CMK (cell line): ENCODE results near the gene LARGE2.

ENCODE experiments used
- DNase-seq: peaks from one replicate; pipeline ENCODE4 v3.0.0-alpha.2; 2010; ENCODE audit warnings: low read depth

The LARGE2 gene

DNA sequence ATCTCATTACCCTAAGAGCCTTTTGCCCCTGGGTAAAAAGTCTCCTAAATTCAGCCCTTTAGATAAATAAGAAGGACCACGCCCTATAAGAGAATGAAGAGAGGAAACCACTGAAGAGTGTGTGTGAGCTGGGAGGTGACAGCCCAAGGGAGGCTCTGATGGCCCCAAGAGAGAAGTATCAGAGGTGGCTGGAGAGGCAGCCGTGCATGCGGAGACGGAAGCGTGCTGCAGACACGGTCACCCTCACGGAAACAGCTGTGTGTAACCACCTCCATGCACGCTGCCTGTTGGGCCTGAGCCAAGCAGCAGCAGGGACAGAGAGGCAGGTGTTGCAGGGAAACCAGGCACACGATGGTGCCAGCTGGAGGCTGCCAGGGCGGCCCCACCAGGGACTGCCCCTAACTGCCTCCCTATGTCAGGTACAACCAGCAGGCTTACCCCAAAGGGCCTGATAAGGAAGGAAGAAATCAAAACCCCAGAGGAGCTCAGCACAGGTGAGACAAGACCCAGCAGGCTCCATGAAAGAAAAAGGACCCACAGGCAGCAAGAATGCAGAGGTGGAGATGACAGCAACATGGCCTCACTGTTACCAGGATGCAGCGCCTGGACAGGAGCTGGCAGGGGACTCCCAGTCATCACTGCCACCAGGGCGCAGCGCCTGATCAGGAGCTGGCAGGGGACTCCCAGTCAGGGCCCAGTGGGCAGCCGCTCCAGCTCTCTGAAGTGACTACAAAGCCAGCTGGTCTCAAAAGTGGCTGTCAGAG lies 7.8 kb downstream of the LARGE2 start:
- no peak for DNase-seq

DNA sequence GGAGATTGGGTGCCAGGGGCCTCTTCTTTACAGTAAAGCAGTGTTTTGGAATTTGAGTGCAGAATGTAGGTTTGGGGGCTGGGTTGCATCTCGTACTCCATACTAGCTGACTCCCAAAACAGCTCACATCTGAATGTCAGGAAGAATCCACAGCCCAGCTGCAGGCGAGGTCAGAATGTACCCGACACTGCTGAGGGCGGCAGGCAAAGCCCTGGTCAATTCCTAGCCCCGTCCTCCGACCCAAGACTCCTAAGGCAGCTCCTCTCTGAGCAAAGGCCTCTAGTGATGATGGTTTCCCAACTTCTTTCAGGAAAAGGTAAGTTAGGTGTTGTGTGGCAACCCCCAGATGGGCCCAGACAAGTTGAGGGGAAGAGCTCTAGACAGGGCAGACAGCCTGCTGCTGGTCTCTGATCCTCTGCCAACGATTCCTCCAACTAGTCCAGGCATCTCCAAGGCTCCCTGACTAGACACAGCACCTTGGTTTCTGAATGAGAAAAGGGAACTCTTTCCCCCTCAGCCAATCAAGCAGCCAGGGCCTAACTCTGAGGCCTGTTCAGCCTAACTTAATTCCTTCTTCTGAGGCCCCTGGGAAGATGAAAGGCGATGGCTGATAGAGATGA lies 8.6 kb downstream of the LARGE2 start:
- no peak for DNase-seq

DNA sequence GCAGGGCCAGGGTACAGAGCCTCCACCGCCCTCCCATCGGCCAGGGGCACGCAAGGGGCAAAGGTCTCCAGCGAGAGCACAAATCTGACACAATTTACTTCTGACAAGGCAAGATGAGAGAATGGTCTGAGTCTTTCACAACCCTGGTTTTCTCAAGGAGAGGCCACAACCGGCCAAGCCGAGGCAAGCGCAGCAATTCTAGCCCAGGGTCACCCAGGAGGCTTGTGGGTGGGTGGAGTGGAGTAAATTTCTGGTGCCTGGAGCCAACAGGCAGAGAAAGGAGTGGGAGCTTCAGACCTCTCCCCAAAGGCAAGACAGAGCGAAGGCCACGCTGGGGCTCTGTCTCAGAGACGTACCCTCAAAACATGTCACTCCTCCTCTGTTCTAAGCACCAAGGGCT lies 9.3 kb downstream of the LARGE2 start:
- DNase-seq, result no peak

DNA sequence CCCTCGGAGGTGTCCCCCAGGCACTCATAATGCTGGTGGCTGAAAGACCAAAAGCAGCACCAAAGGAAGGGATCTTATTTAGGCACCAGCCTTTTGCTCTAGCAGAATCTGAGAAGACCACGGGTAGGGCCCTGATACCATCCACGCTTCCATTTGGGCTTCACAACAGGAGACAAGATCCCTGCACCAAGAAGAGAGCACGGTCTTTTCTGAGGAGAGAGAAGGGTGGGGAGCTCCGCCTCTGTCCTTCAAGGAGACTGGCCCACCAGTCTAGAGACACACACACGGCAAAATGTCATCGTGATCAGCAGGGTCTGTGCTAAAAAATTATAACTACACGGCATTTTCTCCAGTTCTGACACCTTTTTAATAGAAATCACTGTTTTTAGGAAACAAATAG lies 9.8 kb downstream of the LARGE2 start:
- DNase-seq, result no peak

DNA sequence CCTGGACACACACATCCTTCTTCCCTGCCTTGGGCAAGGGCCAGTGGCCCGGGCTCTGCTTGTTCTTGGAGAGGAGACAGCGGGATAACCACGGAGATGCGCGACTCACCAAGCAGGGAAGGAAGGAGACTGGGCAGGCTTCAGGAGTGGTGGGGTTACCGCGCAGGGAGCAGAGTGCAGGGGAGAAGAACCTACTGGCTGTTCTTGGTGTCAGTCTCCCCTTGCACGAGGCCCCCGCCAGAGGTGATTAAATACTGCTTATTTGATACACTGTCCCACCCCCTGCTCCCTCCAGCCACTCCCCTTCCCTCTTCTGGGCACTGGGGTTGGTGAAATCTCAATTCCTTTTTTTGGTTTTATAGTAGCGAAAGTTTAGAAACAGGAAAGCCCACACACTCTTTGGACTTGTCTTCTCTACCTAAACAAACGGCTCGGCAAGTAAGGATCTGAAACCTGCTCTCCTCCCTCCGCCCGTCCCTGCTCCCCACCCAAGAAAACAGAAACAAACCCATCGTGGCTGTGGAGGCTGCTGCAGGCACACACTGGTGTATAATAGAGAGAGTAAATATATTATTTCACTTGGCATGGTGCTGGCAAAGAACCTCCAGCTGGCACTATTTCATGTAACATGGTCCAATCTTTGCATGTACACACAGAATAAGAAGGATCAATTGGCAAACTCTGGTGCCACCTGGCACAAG lies 10.8 kb downstream of the LARGE2 start:
- DNase-seq, result no peak

DNA sequence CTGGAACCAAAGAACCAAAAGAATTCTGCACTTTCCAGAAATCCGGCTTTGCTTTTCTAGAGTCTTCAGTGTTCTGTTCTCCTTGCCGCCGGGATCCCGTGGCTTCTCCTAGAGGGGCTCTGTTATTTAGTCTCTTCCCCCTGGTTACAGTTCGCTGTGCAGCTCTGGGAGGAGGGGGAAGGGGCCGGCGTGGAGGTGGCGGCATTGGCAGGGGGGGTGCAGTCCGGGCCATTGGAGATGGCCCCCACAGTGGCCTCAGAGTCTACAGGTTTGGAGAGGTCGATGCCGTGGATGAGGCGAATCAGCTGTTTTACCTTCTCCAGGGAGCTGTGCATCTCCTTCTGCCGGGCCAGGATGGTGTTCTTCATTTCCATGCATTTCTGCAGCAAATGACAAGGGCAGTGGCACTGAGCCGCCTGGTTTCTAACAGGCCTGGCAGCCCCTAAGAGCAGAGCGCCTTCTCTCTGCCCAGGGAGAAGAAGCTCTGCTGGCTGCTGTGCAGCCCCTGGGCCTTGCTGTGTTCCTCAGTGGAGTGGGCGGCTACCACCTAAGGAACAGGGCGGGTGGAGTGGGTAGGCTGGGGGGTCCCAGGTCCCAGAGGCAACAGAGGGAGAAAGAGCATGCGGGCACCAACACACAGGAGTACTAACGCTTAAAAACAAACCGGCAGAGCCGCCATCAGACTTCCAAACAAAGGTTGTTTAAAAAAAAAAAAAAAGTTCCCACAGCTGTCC lies 11.6 kb downstream of the LARGE2 start:
- DNase-seq, result no peak

DNA sequence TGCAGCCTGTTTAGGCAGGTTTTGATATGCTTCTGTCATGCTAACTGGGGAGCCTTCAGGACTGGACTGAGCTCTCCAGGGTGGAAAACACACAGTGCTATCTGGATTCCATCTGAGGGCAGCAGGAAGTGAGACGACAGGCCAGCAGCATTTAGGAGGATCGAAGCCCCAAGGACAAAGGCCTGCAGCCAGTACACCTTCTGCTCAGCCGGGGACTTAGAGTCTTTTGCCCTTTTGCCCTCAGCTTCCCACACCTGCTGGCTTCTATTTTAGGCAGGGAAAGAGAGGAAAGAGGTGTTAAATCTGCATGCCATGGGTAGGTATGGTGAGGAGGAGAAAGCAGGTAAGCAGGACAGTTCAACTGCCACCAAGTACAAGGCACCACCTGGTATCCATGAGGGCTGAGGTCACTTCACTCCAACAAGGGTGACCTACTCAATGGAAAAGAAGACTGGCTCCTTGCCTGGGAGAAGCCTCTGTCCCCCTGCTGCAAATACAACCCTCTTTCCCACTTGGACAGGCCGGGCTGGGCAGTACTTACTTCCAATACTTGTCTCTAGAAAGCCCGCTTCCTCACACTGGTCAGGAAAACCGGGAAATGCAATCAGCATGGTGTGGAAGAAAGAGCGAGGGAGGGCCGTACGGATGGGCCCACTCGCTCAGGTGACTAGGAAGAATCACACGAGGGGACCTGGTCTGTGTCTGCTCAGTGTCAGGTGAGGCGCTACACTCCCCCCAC lies 12.3 kb downstream of the LARGE2 start:
- no peak for DNase-seq

DNA sequence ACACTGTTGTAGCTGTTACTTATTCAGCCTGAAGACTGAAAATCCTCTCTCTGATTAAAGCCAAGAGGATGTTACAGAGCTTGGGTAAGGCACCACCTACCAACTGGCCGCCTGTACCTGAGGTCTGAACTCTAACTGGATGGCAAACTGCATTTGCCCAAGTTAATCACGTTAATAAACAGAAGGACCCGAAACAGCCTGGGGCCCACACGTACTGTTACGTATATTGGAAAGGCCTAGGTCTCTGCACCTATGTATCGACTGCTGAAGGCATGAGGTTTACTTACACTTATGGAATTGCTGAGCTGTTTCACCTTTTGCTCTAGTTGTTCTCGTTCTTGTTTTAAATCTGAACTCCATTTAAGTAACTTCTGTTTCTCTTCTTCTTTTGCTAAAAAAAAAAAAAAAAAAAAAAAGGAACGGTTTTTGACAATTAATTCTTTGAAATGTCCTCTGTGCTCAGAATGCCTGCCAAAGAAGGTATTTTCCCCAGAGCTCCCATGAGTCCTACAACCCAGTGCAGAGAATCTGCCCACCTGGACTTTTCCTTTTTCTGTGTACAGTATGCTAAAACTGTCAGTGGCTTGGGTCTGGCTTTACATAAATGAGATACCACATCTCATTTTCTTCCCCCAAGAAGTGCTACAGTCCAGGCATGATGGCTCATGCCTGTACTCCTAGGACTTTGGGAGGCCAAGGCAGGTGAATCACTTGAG lies 13.1 kb downstream of the LARGE2 start:
- no peak for DNase-seq

DNA sequence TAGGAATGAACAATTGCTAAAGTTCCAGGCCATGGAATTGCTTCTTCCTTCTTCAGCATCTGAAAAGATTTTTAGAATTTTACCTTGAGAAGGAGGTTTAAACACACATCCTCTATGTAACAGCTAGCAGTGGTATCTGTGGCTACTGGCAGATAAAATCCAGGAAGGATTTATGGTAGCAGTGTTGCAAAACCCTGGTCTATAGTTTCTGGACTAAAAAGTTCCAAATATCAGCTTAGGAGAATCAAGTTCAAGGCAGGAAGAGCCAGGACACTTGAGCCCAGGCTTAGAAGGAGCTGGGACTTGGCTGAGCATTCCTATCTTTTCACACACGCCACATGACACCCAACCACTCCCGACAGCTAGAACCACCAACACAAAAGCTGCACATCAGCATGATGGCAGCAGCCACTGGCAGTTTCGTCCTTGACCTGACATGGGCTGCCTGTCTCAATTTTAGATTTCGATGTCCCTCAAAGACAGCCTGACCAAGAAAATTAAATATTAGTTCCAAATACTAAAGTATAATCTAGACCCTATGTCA lies 14.1 kb downstream of the LARGE2 start:
- DNase-seq, result no peak

DNA sequence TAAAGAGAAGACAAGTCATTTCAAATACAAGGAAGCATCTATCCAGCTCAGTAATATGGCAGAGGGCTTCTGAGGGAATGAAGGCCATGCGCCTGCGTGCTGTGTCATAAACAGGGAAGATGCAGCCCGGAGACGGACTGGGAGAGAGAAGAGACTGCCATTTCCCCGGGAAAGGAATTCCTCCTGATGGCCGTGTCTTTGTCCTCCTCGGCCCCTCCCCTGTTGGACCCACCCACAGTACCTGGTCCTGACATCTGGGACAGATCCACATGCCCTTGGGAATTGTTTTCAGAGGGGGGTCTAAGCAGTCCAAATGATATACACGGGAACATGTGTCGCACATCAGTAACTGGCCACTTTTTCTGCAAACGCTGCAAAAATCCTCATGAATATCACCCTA lies 15.5 kb downstream of the LARGE2 start:
- DNase-seq, result no peak

DNA sequence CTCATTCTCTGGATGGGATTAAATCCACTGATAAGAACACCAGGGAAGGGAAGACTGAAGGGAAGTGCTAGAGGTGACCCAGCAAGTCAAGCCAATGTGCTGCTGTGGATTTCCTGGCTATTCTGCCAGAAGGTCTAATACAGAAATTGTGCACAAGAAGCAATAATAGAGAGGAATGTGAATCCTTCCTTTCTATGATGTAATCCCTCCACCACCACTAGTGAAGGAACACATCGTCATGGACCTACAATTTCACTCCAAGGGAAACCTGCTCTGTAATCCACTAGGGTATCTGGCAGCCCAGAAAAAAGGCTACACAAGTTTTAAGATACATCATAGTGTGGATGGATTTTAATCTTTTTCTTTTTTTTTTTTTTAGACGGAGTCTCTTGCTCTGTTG lies 17.4 kb downstream of the LARGE2 start:
- DNase-seq, result no peak

DNA sequence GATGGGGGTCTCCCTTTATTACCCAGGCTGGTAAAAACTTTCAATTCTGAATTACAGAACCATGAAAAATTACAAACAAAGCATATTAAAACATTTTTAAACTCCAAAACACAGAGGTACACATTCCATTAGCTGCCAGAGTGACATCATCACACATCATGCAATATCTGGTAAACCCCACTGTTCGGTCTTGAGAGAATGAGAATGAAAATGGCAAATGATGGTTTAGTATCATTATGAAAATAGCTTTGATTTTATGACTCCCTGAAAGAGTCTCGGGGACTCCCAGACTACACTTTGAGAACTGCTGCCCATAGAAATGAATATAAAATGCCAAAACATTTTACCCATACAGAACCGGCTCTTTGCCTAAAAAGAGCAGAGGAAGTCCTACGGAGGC lies 18.8 kb downstream of the LARGE2 start:
- DNase-seq, result no peak

DNA sequence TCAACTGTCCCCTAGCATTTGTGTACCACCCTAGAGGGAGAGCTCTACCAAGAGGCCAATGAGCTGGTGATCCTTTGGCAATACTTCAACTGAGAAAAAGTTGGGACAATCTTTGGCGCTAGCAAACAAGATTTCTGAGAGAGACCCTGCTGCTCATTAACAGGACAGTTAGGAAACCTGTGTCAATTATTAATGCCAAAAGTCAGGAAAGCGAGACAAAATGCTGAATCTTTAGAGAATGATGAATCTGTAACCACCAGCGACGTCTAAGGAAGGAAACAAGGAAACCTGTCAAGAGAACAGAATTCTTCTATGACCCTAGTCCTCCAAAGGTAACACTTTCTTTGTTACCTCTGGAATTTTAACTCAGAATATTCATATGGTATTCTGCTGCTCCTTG lies 19.9 kb downstream of the LARGE2 start:
- DNase-seq, result no peak

DNA sequence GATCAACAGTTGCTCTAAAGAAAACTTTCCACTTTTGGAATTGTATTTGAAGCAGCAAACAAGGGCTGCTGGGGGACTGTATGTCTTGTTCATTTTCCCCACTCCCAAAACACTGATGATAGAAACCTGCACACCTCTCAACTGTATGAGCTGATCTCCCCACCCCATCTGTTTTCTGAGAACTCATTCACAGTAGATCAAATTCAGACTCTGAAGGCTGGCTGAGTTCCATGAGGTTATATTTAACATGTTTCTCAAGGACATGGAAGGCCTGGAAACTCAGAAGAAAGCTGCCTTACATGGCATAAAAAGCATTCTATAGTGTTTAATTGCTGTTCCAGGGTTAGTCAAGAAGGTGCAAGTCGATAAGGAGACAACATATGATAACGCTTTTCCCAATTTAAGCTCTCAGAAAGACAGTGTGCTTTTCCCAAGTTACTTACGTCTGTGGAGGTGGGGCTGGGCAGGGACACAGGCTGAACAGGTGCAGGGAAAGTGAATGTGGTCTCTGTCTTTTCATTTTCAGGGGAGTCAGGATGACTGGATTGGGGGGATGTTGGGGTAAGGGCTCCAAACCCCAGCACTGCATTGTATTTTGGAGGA lies 23.0 kb downstream of the LARGE2 start:
- no peak for DNase-seq

DNA sequence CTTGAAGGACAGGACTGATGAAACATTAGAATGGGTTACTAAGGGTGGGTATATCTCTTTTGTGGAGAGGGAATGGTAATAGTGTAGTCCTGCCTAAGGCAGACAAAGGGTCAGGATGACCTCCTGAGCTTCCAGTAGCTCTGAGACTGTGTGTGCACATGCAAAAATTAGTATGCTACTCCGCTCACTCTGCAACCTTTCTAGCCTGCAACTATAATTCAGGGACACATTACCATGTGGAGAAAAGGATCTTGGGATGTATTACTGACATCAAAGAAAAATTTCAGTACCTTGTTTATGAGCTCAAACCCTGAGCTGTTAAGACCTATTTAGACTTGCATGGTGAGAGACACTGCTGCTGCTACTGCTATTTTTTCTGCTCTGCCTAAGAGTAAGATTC lies 25.4 kb downstream of the LARGE2 start:
- no peak for DNase-seq

DNA sequence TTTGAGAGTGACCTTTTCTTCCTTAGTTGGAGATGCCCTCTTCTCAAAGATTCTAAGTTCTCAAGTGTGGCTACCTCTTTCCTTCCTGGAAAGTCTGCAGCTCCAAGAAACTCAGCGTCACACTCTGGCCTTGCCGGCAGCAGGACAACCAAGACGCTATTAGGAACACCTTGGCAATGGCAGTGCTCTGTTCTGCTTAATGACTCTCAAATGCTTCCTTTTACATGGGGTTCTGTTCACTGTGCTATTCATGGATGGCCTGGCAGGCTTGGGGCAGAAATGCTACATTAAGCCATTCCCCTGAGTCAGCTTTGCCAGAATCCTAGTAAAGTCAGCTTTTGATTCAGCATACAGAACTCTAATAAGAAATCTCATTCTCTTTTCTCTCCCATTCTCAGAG lies 25.9 kb downstream of the LARGE2 start:
- no peak for DNase-seq

DNA sequence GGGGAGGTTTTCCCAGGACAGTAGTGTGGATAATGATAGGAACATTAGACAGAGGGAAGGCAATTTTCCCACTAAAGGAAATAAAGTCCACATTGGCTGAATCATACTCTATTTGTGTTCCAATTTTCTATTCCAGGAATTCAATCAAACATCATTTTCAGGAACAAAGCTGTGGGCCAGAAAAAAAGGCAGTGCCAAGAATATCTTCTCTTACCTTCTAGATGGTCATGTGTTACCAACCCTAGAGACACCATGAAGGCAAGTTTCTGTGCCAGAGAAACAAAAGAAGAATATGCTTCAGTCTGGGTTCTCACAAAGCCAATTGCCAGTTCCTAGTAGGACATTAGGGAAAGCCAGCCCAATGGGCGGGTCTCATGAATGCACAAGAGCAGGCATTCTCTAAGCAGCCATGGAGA lies 27.5 kb downstream of the LARGE2 start:
- no peak for DNase-seq

DNA sequence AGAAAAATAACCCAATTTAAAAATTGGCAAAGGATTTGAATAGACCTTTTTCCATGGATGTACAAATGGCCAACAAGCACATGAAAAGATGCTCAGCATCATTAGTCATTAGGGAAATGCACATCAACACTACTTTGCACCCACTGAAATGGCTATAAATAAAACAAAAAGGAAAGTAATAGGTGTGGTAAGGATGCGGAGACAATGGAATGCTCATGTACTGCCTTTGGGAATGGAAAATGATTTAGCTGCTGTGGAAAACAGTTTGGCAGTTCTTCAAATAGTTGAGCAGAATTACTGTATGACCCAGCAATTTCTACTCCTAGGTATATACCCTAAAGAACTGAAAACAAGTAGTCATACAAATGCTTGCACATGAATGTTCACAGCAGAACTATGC lies 37.4 kb downstream of the LARGE2 start:
- no peak for DNase-seq

DNA sequence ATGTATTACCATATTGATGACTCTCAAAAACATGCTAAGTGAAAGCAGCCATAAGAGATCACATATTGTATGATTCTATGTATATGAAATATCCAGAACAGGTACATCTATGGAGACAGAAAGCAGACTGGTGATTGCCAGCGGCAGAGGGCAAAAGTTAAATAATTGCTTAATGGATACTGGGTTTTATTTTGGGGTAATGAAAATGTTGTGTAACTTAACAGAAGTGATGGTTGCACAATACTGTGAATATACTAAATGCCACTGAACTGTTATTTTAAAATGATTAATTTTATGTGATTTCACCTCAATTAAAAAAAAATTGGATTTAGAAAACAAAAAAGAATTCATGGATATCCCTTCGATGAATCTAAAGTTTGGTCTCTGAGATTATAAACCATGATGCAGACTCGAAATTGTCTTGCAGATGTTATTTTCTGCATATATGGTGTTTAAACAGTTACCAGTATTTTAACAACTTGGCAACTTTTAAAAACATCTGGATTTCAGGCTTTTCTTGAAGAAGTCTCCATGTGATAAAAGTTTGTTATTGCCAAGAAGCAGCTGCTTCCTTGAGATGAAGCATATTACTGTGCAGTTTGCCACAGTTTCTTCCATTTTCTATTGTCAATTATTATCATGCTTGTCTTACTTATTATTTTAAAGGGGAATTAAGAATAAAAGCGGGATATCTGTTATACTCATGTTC lies 38.1 kb downstream of the LARGE2 start:
- no peak for DNase-seq

DNA sequence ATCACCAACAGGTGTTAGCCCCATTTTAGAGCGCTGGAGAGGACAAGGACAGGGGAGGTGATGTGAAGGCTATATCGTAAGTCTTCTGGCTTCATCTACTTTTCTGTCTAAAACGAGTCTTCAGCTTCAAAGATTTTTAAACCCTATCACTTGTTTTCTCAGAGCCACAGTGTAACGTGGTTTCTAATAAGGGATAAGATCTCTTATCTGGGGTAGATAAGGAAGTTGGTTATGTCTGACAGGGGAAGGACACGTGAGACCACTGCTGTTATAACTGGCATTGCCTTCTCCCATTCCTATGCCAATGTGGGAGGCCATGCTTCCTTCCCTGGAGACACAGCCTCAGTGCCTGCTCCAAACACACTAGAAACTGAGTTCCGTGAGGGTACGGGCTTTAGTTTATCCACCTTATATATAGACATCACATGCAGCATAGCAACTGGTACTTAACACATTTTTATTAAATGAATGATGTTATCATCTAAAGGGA lies 39.3 kb downstream of the LARGE2 start:
- DNase-seq, result peak; percentile 8
